ENCODE measurements around the gene ADIPOR2.

DNA sequence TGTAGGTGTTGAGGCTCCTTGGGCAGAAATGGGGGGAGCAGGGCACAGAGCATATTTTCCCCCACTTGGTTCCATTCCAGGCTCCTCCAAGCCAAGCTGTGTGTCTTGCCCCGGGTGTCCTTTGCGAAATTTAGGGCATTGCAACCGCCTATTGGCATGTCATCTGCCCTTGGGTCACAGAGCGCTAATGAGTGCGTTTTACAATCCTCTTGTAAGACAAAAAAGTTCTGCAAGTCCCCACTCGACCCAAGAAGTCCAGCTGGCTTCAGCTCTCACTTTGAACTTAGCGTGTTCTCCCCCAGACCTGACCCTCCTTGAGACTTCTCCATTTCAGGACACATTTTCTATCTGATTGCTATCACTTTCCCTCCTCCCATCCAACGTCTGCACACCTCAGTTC, 123.4 kb downstream of the ADIPOR2 start:
- no peak for TF ChIP-seq CTCF (conservative IDR thresholded peaks at IDR 0.05; ENCODE audit: low read length)
- TF ChIP-seq EZH2phosphoT487 (IDR thresholded peaks at IDR 0.05; ENCODE audit: borderline replicate concordance, low read depth, low read length) = no peak
